SK-N-SH treated with all-trans-retinoic acid at 6 μM for 48 hours (cell line): ENCODE measurements around the gene QSER1.

Source experiments
- ATAC-seq: fragments of 200-7000 bp; cut with Tn5 transposase; 3 replicates; pipeline ENCODE4 v1.9.1; 2020; ENCODE audit warnings: mild to moderate bottlenecking, moderate library complexity
- ARNTL ChIP-seq: fragments of 450-650 bp; formaldehyde crosslinking; IDR thresholded peaks from 2 replicates; pipeline ENCODE4 v1.5.0; 2020; ENCODE audit warnings: low read depth, mild to moderate bottlenecking, moderate library complexity, borderline replicate concordance
- BACH2 ChIP-seq: fragments of 250-450 bp; sonication (Bioruptor Pico); IDR thresholded peaks from 2 replicates; pipeline ENCODE4 v1.9.0; 2021; ENCODE audit warnings: mild to moderate bottlenecking, borderline replicate concordance
- CREB5 ChIP-seq: fragments of 250-450 bp; sonication (Bioruptor Pico); IDR thresholded peaks from 2 replicates; pipeline ENCODE4 v1.5.1; 2020; ENCODE audit warnings: low read depth, mild to moderate bottlenecking, moderate library complexity
- CSDC2 ChIP-seq: fragments of 250-450 bp; sonication (Bioruptor Pico); IDR thresholded peaks from 2 replicates; pipeline ENCODE4 v1.5.0; 2020; ENCODE audit warnings: mild to moderate bottlenecking, moderate library complexity
- GLIS3 ChIP-seq: fragments of 250-450 bp; sonication (Bioruptor Pico); IDR thresholded peaks from 2 replicates; pipeline ENCODE4 v1.5.0; 2020; ENCODE audit warnings: mild to moderate bottlenecking, moderate library complexity
- ISL1 ChIP-seq: fragments of 250-450 bp; sonication (Bioruptor Pico); IDR thresholded peaks from 2 replicates; pipeline ENCODE4 v2.1.2; 2022; ENCODE audit warnings: mild to moderate bottlenecking, moderate library complexity
- OSR1 ChIP-seq: fragments of 250-450 bp; sonication (Bioruptor Pico); IDR thresholded peaks from 2 replicates; pipeline ENCODE4 v1.8.0; 2022; ENCODE audit warnings: moderate library complexity, mild to moderate bottlenecking, inconsistent platforms
- PATZ1 ChIP-seq: fragments of 250-450 bp; sonication (Bioruptor Pico); IDR thresholded peaks from 2 replicates; pipeline ENCODE4 v1.8.0; 2020; ENCODE audit warnings: mild to moderate bottlenecking, moderate library complexity, borderline replicate concordance
- POU6F1 ChIP-seq: fragments of 250-450 bp; sonication (Bioruptor Pico); IDR thresholded peaks from 2 replicates; pipeline ENCODE4 v1.8.0; 2021; ENCODE audit warnings: low read depth, mild to moderate bottlenecking, moderate library complexity, borderline replicate concordance
- PPARA ChIP-seq: fragments of 250-450 bp; sonication (Bioruptor Pico); IDR thresholded peaks from 2 replicates; pipeline ENCODE4 v1.5.0; 2020; ENCODE audit warnings: mild to moderate bottlenecking, borderline replicate concordance
- RARB ChIP-seq: fragments of 250-450 bp; sonication (Bioruptor Pico); IDR thresholded peaks from 2 replicates; pipeline ENCODE4 v1.8.0; 2021; ENCODE audit warnings: mild to moderate bottlenecking, moderate library complexity
- TCF4 ChIP-seq: fragments of 250-450 bp; sonication (Bioruptor Pico); IDR thresholded peaks from 2 replicates; pipeline ENCODE4 v1.8.0; 2021; ENCODE audit warnings: mild to moderate bottlenecking, moderate library complexity, borderline replicate concordance
- TOX ChIP-seq: fragments of 250-450 bp; sonication (Bioruptor Pico); IDR thresholded peaks from 2 replicates; pipeline ENCODE4 v1.8.0; 2021; ENCODE audit warnings: mild to moderate bottlenecking, moderate library complexity, borderline replicate concordance
- TSHZ2 ChIP-seq: fragments of 250-450 bp; sonication (Bioruptor Pico); IDR thresholded peaks from 2 replicates; pipeline ENCODE4 v1.5.0; 2020; ENCODE audit warnings: mild to moderate bottlenecking, moderate library complexity
- ZC3H10 ChIP-seq: fragments of 250-450 bp; sonication (Bioruptor Pico); IDR thresholded peaks from 2 replicates; pipeline ENCODE4 v1.5.1; 2021; ENCODE audit warnings: mild to moderate bottlenecking, moderate library complexity
- ZFP3 ChIP-seq: fragments of 250-450 bp; sonication (Bioruptor Pico); IDR thresholded peaks from 2 replicates; pipeline ENCODE4 v1.5.0; 2020; ENCODE audit warnings: mild to moderate bottlenecking, moderate library complexity
- ZFP30 ChIP-seq: fragments of 450-650 bp; formaldehyde crosslinking; IDR thresholded peaks from 2 replicates; pipeline ENCODE4 v1.5.0; 2022; ENCODE audit warnings: mild to moderate bottlenecking, moderate library complexity
- ZNF565 ChIP-seq: fragments of 450-650 bp; formaldehyde crosslinking; conservative IDR thresholded peaks from 2 replicates; pipeline ENCODE4 v1.5.0; 2020; ENCODE audit warnings: low read depth, mild to moderate bottlenecking, moderate library complexity
- ZNF70 ChIP-seq: fragments of 450-650 bp; formaldehyde crosslinking; IDR thresholded peaks from 2 replicates; pipeline ENCODE4 v1.5.0; 2020; ENCODE audit warnings: mild to moderate bottlenecking, moderate library complexity
- ZNF8 ChIP-seq: fragments of 450-650 bp; formaldehyde crosslinking; IDR thresholded peaks from 2 replicates; pipeline ENCODE4 v1.5.0; 2020; ENCODE audit warnings: mild to moderate bottlenecking, moderate library complexity
- TF ChIP-seq, protein P1 (sequence below): fragments of 250-450 bp; sonication (Bioruptor Pico); IDR thresholded peaks from 2 replicates; pipeline ENCODE4 v1.5.1; 2021; ENCODE audit warnings: mild to moderate bottlenecking, moderate library complexity

Gene QSER1

DNA sequence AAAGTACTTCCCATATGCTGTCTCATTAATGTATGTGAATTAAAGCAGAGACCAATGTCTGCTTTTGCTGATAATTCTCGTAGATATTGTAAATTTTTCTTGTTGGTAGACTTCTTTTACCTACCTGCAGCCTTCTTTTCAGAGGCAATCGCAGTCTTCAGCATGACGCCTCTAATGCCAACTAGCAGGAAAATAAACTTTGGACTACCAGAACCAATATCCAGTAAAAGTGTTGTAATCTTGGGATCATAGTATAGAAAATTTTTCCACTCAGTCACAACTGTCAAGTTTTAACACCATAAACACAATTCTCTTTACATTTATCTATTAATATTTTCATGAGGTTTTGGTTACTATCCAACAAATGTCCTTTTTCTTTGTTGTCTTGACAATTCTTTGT lies 125.4 kb downstream of the QSER1 start:
- TF ChIP-seq ZNF70 (CRISPR knock-in tag), result no peak
- no peak for TF ChIP-seq POU6F1 (CRISPR knock-in tag)
- TF ChIP-seq CSDC2, result no peak
- TF ChIP-seq TOX, result no peak
- no peak for TF ChIP-seq ZFP30 (CRISPR knock-in tag)
- TF ChIP-seq RARB (CRISPR knock-in tag), result no peak
- no peak for TF ChIP-seq ZFP3
- no peak for TF ChIP-seq OSR1 (CRISPR knock-in tag)
- no peak for TF ChIP-seq BACH2
- no peak for TF ChIP-seq PPARA (CRISPR knock-in tag)
- no peak for TF ChIP-seq TSHZ2 (CRISPR knock-in tag)
- TF ChIP-seq ZNF8 (CRISPR knock-in tag), result no peak
- no peak for TF ChIP-seq GLIS3 (CRISPR knock-in tag)
- TF ChIP-seq CREB5 (CRISPR knock-in tag), result no peak
- no peak for TF ChIP-seq TCF4 (CRISPR knock-in tag)
- TF ChIP-seq, protein P1, sequence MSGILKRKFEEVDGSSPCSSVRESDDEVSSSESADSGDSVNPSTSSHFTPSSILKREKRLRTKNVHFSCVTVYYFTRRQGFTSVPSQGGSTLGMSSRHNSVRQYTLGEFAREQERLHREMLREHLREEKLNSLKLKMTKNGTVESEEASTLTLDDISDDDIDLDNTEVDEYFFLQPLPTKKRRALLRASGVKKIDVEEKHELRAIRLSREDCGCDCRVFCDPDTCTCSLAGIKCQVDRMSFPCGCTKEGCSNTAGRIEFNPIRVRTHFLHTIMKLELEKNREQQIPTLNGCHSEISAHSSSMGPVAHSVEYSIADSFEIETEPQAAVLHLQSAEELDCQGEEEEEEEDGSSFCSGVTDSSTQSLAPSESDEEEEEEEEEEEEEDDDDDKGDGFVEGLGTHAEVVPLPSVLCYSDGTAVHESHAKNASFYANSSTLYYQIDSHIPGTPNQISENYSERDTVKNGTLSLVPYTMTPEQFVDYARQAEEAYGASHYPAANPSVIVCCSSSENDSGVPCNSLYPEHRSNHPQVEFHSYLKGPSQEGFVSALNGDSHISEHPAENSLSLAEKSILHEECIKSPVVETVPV (CRISPR knock-in tag), result no peak
- no peak for ATAC-seq

DNA sequence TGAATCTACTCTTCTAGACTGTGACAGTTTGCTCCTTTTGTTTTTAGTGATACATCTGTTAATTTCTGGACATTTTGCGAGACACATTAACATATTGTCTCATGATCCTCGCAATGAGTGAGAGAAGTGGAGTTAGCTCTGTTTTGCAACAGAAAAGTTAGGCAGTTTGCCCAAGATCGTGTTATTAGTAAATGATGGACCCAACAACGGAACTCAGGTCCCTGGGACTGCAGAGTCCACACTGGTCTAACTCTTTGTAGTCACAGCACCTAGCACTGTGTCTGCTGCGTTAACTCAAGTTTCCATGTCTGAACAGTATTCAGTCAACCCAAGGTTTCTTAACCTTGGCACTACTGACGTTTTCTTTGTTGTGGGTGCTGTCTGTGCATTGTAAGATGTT lies 126.2 kb downstream of the QSER1 start:
- no peak for ATAC-seq
- TF ChIP-seq, protein P1 (CRISPR knock-in tag), result no peak
- TF ChIP-seq ARNTL (CRISPR knock-in tag) (no peak), PATZ1 (CRISPR knock-in tag) (no peak), ZC3H10 (CRISPR knock-in tag) (no peak), POU6F1 (CRISPR knock-in tag) (no peak), BACH2 (no peak), OSR1 (CRISPR knock-in tag) (no peak), PPARA (CRISPR knock-in tag) (no peak), ZNF70 (CRISPR knock-in tag) (no peak), ZNF565 (CRISPR knock-in tag) (no peak), ISL1 (CRISPR knock-in tag) (no peak), ZNF8 (CRISPR knock-in tag) (no peak), ZFP30 (CRISPR knock-in tag) (no peak), TCF4 (CRISPR knock-in tag) (no peak), TSHZ2 (CRISPR knock-in tag) (no peak), ZFP3 (no peak), RARB (CRISPR knock-in tag) (no peak), CSDC2 (no peak), CREB5 (CRISPR knock-in tag) (no peak)
